HepG2 (cell line): ENCODE results near the gene HNF1B. TPM values are rescaled to one million over a fixed set of nuclear protein-coding genes. Genes with fewer than 3 reads are reported as not detected.

Experiments used
- AKAP8 ChIP-seq: sonication (generic); formaldehyde crosslinking; IDR thresholded peaks from 2 replicates; pipeline ENCODE4 v1.5.1; 2020; ENCODE audit warnings: mild to moderate bottlenecking, missing genetic modification reagents
- FOXA1 ChIP-seq, 2 experiments: fragments of 450-650 bp in 1 of 2; sonication (generic) in 1 of 2; formaldehyde crosslinking in 1 of 2; IDR thresholded peaks; 2 replicates each; pipeline versions ENCODE4 v1.4.0 to v1.6.1; 2016 to 2020; ENCODE audit warnings: missing genetic modification reagents in 1 of 2
- FOXP1 ChIP-seq, 2 experiments: fragments of 450-650 bp in 1 of 2; IDR thresholded peaks; 2 replicates each; pipeline ENCODE4 v1.6.1; 2017 to 2018; ENCODE audit warnings: antibody characterized with exemption in 1 of 2
- HNF4G ChIP-seq, 2 experiments: sonication (generic) in 1 of 2; formaldehyde crosslinking in 1 of 2; IDR thresholded peaks; 2 replicates each; pipeline versions ENCODE4 v1.4.0 to v1.6.1; 2011 to 2020; ENCODE audit warnings: borderline replicate concordance in 2 of 2, low read depth in 2 of 2, mild to moderate bottlenecking in 2 of 2, low read length in 1 of 2, missing genetic modification reagents in 1 of 2, moderate library complexity in 1 of 2
- MAFF ChIP-seq: IDR thresholded peaks from 2 replicates; pipeline ENCODE4 v1.6.1; 2011; ENCODE audit warnings: low read depth, low read length, improper control_type of control experiment
- NKX3-1 ChIP-seq: sonication (generic); formaldehyde crosslinking; IDR thresholded peaks from 2 replicates; pipeline ENCODE4 v1.5.0; 2020; ENCODE audit warnings: missing genetic modification reagents
- PCBP1 ChIP-seq: fragments of 200-400 bp; formaldehyde crosslinking; IDR thresholded peaks from 2 replicates; pipeline ENCODE4 v1.6.1; 2017; ENCODE audit warnings: mild to moderate bottlenecking, low read depth, low read length, borderline replicate concordance
- RBAK ChIP-seq: sonication (generic); formaldehyde crosslinking; IDR thresholded peaks from 2 replicates; pipeline ENCODE4 v1.5.1; 2020; ENCODE audit warnings: mild to moderate bottlenecking, missing genetic modification reagents
- SALL1 ChIP-seq: sonication (generic); formaldehyde crosslinking; IDR thresholded peaks from 2 replicates; pipeline ENCODE4 v1.8.0; 2022; ENCODE audit warnings: mild to moderate bottlenecking, missing genetic modification reagents
- SKI ChIP-seq: fragments of 450-650 bp; IDR thresholded peaks from one replicate; pipeline ENCODE4 v1.6.1; 2018; ENCODE audit warnings: mild to moderate bottlenecking; ENCODE audit not compliant: partially characterized antibody
- ZNF292 ChIP-seq: sonication (generic); formaldehyde crosslinking; IDR thresholded peaks from 2 replicates; pipeline ENCODE4 v1.8.1; 2022; ENCODE audit warnings: mild to moderate bottlenecking, low read depth, missing genetic modification reagents, borderline replicate concordance
- ZNF335 ChIP-seq: sonication (generic); formaldehyde crosslinking; IDR thresholded peaks from 2 replicates; pipeline ENCODE4 v1.4.0; 2020; ENCODE audit warnings: missing genetic modification reagents
- polyA plus RNA-seq, 8 experiments: library from polyadenylated mRNA; depleted of rRNA in 3 of 8; stranded (reverse) in 7 of 8; unstranded in 1 of 8; fragments of >200 nt; fragmentation: Illumina TruSeq in 4 of 8; extraction: Trizol in 4 of 8; gene quantifications; 2 replicates each; pipeline versions ENCODE4 v1.2.1 to v1.2.3, GENCODE V29; 2011 to 2016; ENCODE audit warnings: low read depth in 4 of 8, missing spikeins in 1 of 8, mixed read lengths in 1 of 8; ENCODE audit not compliant: insufficient read depth in 1 of 8
- total RNA-seq, 5 experiments: library from RNA; depleted of rRNA; stranded (reverse); fragments of >200 nt; fragmentation: Illumina TruSeq; extraction: Trizol; gene quantifications; 2 replicates each; pipeline ENCODE4 v1.2.3, GENCODE V29; 2016; ENCODE audit warnings: low read depth in 1 of 5
- TF ChIP-seq, protein P1 (sequence below): sonication (generic); formaldehyde crosslinking; IDR thresholded peaks from 2 replicates; pipeline ENCODE4 v1.4.0; 2020; ENCODE audit warnings: missing genetic modification reagents
- TF ChIP-seq, protein P2 (sequence below): fragments of 450-650 bp; IDR thresholded peaks from 2 replicates; pipeline ENCODE4 v1.6.1; 2016
- TF ChIP-seq, protein P3 (sequence below): sonication (generic); formaldehyde crosslinking; IDR thresholded peaks from 2 replicates; pipeline ENCODE4 v1.8.0; 2023; ENCODE audit warnings: mild to moderate bottlenecking, missing genetic modification reagents
- TF ChIP-seq, protein P4 (sequence below): sonication (generic); formaldehyde crosslinking; IDR thresholded peaks from 2 replicates; pipeline ENCODE4 v1.4.0; 2020; ENCODE audit warnings: missing genetic modification reagents
- TF ChIP-seq, protein P5 (sequence below): sonication (generic); formaldehyde crosslinking; IDR thresholded peaks from 2 replicates; pipeline ENCODE4 v1.5.0; 2020; ENCODE audit warnings: missing genetic modification reagents
- TF ChIP-seq, protein P6 (sequence below): sonication (generic); formaldehyde crosslinking; IDR thresholded peaks from 2 replicates; pipeline ENCODE4 v1.4.0; 2020; ENCODE audit warnings: missing genetic modification reagents

HNF1B gene
- total and polyA plus RNA-seq, 2 of the 13 experiments (the other 11 are each of a cell fraction or from before 2014, with no cell fraction given) = 1.9 to 5.3 TPM

DNA sequence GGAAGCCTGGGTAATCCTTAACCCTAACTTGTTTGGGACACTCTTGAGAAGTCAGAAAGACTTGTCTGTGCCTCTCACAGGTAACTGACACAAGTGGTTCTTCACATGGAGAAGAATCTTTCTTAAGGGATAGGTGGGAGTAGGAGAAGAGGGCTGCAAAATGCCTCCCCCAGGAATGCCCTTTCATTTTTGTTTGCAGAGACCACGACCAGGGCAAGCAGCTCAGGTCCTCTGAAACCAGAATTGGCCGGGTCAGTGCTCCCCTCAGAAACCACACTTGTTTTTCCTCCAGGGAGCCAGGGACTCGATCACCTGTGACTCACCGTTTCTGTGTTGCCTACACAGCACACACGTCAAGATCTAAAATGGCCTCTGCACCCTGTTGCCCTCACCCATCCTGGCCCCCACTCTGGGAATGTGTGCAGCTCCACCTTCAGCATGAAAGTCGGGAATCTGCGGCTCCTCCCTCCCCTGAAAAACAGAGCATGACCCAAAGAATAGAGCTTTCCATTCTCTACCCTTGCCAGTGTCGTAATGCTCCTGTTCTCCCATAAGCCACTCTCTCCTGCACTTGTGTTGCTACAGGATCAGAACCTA lies 36.1 kb downstream of the HNF1B start (continued):
- TF ChIP-seq ZNF335 (CRISPR knock-in tag) (peak; percentile 38; the same call in 1 of the 2 replicates), SALL1 (CRISPR knock-in tag) (peak; percentile 77), NKX3-1 (no peak), RBAK (CRISPR knock-in tag) (no peak), FOXA1 (IDR thresholded peaks at IDR 0.05) (no peak), FOXA1 (CRISPR knock-in tag; IDR thresholded peaks at IDR 0.05) (peak; percentile 38; the same call in 1 of the 2 replicates), PCBP1 (no peak), FOXP1 (IDR thresholded peaks at IDR 0.05) (no peak), FOXP1 (CRISPR knock-in tag; IDR thresholded peaks at IDR 0.05) (peak; percentile 80), ZNF292 (CRISPR knock-in tag) (no peak), AKAP8 (CRISPR knock-in tag) (no peak), HNF4G (IDR thresholded peaks at IDR 0.05; ENCODE audit: borderline replicate concordance, low read depth, low read length) (peak; percentile 55; the same call in 1 of the 2 replicates), HNF4G (CRISPR knock-in tag; IDR thresholded peaks at IDR 0.05; ENCODE audit: borderline replicate concordance, low read depth) (no peak), MAFF (0 out of 2 replicates have a peak, but pooled peaks have one; percentile 17), SKI (no peak)
- TF ChIP-seq, protein P1, sequence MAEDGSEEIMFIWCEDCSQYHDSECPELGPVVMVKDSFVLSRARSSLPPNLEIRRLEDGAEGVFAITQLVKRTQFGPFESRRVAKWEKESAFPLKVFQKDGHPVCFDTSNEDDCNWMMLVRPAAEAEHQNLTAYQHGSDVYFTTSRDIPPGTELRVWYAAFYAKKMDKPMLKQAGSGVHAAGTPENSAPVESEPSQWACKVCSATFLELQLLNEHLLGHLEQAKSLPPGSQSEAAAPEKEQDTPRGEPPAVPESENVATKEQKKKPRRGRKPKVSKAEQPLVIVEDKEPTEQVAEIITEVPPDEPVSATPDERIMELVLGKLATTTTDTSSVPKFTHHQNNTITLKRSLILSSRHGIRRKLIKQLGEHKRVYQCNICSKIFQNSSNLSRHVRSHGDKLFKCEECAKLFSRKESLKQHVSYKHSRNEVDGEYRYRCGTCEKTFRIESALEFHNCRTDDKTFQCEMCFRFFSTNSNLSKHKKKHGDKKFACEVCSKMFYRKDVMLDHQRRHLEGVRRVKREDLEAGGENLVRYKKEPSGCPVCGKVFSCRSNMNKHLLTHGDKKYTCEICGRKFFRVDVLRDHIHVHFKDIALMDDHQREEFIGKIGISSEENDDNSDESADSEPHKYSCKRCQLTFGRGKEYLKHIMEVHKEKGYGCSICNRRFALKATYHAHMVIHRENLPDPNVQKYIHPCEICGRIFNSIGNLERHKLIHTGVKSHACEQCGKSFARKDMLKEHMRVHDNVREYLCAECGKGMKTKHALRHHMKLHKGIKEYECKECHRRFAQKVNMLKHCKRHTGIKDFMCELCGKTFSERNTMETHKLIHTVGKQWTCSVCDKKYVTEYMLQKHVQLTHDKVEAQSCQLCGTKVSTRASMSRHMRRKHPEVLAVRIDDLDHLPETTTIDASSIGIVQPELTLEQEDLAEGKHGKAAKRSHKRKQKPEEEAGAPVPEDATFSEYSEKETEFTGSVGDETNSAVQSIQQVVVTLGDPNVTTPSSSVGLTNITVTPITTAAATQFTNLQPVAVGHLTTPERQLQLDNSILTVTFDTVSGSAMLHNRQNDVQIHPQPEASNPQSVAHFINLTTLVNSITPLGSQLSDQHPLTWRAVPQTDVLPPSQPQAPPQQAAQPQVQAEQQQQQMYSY (CRISPR knock-in tag) = no peak
- TF ChIP-seq, protein P2, sequence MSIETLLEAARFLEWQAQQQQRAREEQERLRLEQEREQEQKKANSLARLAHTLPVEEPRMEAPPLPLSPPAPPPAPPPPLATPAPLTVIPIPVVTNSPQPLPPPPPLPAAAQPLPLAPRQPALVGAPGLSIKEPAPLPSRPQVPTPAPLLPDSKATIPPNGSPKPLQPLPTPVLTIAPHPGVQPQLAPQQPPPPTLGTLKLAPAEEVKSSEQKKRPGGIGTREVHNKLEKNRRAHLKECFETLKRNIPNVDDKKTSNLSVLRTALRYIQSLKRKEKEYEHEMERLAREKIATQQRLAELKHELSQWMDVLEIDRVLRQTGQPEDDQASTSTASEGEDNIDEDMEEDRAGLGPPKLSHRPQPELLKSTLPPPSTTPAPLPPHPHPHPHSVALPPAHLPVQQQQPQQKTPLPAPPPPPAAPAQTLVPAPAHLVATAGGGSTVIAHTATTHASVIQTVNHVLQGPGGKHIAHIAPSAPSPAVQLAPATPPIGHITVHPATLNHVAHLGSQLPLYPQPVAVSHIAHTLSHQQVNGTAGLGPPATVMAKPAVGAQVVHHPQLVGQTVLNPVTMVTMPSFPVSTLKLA = no peak
- TF ChIP-seq, protein P3, sequence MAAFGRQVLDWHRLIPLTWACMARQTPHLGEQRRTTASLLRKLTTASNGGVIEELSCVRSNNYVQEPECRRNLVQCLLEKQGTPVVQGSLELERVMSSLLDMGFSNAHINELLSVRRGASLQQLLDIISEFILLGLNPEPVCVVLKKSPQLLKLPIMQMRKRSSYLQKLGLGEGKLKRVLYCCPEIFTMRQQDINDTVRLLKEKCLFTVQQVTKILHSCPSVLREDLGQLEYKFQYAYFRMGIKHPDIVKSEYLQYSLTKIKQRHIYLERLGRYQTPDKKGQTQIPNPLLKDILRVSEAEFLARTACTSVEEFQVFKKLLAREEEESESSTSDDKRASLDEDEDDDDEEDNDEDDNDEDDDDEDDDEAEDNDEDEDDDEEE (CRISPR knock-in tag) = no peak
- TF ChIP-seq, protein P4, sequence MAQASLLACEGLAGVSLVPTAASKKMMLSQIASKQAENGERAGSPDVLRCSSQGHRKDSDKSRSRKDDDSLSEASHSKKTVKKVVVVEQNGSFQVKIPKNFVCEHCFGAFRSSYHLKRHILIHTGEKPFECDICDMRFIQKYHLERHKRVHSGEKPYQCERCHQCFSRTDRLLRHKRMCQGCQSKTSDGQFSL = no peak
- TF ChIP-seq, protein P5, sequence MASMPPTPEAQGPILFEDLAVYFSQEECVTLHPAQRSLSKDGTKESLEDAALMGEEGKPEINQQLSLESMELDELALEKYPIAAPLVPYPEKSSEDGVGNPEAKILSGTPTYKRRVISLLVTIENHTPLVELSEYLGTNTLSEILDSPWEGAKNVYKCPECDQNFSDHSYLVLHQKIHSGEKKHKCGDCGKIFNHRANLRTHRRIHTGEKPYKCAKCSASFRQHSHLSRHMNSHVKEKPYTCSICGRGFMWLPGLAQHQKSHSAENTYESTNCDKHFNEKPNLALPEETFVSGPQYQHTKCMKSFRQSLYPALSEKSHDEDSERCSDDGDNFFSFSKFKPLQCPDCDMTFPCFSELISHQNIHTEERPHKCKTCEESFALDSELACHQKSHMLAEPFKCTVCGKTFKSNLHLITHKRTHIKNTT (CRISPR knock-in tag) = no peak
- TF ChIP-seq, protein P6, sequence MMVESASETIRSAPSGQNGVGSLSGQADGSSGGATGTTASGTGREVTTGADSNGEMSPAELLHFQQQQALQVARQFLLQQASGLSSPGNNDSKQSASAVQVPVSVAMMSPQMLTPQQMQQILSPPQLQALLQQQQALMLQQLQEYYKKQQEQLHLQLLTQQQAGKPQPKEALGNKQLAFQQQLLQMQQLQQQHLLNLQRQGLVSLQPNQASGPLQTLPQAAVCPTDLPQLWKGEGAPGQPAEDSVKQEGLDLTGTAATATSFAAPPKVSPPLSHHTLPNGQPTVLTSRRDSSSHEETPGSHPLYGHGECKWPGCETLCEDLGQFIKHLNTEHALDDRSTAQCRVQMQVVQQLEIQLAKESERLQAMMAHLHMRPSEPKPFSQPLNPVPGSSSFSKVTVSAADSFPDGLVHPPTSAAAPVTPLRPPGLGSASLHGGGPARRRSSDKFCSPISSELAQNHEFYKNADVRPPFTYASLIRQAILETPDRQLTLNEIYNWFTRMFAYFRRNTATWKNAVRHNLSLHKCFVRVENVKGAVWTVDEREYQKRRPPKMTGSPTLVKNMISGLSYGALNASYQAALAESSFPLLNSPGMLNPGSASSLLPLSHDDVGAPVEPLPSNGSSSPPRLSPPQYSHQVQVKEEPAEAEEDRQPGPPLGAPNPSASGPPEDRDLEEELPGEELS (CRISPR knock-in tag) = peak; percentile 91
